Osteocyte (in vitro differentiated cells): Measurements from ENCODE around the gene THSD7A. TPM values are rescaled to one million over a fixed set of nuclear protein-coding genes. Genes with fewer than 3 reads are reported as not detected.

Source experiments
- DNase-seq: peaks from one replicate; pipeline ENCODE4 v3.0.0; 2021; ENCODE audit warnings: mixed read lengths; ENCODE audit not compliant: unreplicated experiment; ENCODE audit errors: extremely low spot score
- H3K27ac Mint-ChIP-seq: one replicate; pipeline ENCODE4 v1.8.0; 2021; ENCODE audit warnings: mild to moderate bottlenecking, mixed read lengths; ENCODE audit not compliant: unreplicated experiment
- H3K27me3 Mint-ChIP-seq: one replicate; pipeline ENCODE4 v1.8.0; 2021; ENCODE audit warnings: mixed read lengths; ENCODE audit not compliant: unreplicated experiment
- H3K36me3 Mint-ChIP-seq: one replicate; pipeline ENCODE4 v1.8.0; 2021; ENCODE audit warnings: mixed read lengths; ENCODE audit not compliant: unreplicated experiment
- H3K4me1 Mint-ChIP-seq: one replicate; pipeline ENCODE4 v1.8.0; 2021; ENCODE audit warnings: mixed read lengths; ENCODE audit not compliant: unreplicated experiment
- H3K4me3 Mint-ChIP-seq: one replicate; pipeline ENCODE4 v1.8.0; 2021; ENCODE audit warnings: mild to moderate bottlenecking, moderate library complexity, mixed read lengths; ENCODE audit not compliant: unreplicated experiment
- H3K9me3 Mint-ChIP-seq: one replicate; pipeline ENCODE4 v1.8.0; 2021; ENCODE audit warnings: mixed read lengths; ENCODE audit not compliant: unreplicated experiment
- total RNA-seq: library from RNA; stranded (reverse); gene quantifications from 2 replicates; pipeline ENCODE4 v1.2.1, GENCODE V29; 2021
- TF ChIP-seq, protein P1 (sequence below): fragments of 200-600 bp; sonication (generic); IDR thresholded peaks from 2 replicates; pipeline ENCODE4 v1.5.0; 2021; ENCODE audit warnings: antibody characterized with exemption, mild to moderate bottlenecking, moderate library complexity

THSD7A gene
- total RNA-seq, 1 donor from 2014 or later, result 2.0 TPM

DNA sequence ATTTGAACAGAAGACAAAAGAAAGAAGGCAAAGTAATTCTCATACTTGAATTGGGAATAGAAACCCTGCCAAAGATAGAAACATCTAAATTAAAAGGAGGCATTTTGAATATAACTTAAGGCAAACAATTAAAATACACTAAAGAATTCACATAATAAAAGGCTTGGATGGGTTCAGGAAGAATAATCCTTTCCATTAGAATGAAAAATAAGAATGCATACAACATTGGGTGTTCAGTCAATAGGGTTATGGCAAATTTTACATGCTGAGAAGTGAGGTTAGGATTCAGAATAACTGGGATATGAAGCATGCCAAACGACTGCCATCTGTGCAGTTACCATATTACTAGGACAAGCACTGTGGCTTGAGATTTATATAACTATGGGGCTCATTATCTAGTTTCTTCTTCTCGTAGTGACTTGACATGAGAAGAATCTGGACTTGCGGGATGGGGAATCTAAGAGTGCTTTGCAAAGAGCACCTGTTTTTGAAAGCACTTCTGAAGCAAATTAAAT lies 326.5 kb downstream of the THSD7A start:
- TF ChIP-seq, protein P1, sequence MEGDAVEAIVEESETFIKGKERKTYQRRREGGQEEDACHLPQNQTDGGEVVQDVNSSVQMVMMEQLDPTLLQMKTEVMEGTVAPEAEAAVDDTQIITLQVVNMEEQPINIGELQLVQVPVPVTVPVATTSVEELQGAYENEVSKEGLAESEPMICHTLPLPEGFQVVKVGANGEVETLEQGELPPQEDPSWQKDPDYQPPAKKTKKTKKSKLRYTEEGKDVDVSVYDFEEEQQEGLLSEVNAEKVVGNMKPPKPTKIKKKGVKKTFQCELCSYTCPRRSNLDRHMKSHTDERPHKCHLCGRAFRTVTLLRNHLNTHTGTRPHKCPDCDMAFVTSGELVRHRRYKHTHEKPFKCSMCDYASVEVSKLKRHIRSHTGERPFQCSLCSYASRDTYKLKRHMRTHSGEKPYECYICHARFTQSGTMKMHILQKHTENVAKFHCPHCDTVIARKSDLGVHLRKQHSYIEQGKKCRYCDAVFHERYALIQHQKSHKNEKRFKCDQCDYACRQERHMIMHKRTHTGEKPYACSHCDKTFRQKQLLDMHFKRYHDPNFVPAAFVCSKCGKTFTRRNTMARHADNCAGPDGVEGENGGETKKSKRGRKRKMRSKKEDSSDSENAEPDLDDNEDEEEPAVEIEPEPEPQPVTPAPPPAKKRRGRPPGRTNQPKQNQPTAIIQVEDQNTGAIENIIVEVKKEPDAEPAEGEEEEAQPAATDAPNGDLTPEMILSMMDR, result no peak
- no peaks in the 10 kb centered on the region for H3K27me3 Mint-ChIP-seq
- no peak for DNase-seq
- no peaks in the 10 kb centered on the region for H3K36me3 Mint-ChIP-seq
- no peaks in the 10 kb centered on the region for H3K4me1 Mint-ChIP-seq
- H3K27ac Mint-ChIP-seq, result no peak overlapping the region
- no peak overlapping the region for H3K4me3 Mint-ChIP-seq
- H3K9me3 Mint-ChIP-seq, result peaks cover 20% of the 10 kb centered on the region

DNA sequence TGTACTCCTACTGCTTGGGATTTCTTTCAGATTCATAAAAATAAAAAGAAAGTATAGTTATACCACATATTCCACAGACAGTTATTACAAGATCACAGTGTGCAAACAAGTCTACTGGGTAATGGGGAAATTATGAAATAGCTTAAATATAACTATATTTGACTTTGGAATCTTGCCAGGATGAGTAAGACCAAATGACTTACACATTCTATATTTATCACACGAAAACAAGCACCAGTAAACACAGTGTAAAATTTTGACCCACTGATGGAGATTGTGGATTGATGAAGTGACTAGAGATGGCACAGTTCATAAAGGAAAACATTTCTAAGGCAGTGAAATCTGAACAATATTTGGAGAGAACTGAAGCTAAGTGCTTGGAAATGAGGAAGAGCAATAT lies 339.7 kb downstream of the THSD7A start:
- Mint-ChIP-seq H3K4me3 (no peak overlapping the region), H3K4me1 (peaks cover 6% of the 10 kb centered on the region), H3K27me3 (no peaks in the 10 kb centered on the region), H3K36me3 (no peaks in the 10 kb centered on the region), H3K27ac (no peak overlapping the region), H3K9me3 (peaks cover 6% of the 10 kb centered on the region)
- no peak for DNase-seq
- TF ChIP-seq, protein P1, result no peak

DNA sequence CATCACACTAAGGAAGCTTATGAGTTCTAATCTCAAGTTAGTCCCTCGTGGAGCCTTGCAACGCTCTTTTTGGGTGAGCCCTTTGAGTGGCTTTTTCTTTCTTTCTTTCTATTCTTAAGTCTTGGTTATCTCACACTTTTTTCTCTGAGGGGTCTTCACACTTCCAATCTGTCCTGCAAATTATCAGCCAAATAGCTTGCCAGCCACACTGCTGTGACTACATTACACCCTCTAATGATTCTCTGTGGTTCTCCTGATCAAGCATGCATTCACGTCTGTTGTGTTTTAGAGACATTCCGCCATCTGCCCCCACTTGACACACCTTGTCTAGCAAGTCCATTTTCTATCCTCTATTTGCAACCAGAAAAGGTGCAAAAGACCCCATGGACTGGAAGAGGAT lies 340.2 kb downstream of the THSD7A start:
- TF ChIP-seq, protein P1, result no peak
- H3K27ac Mint-ChIP-seq, result no peak overlapping the region

DNA sequence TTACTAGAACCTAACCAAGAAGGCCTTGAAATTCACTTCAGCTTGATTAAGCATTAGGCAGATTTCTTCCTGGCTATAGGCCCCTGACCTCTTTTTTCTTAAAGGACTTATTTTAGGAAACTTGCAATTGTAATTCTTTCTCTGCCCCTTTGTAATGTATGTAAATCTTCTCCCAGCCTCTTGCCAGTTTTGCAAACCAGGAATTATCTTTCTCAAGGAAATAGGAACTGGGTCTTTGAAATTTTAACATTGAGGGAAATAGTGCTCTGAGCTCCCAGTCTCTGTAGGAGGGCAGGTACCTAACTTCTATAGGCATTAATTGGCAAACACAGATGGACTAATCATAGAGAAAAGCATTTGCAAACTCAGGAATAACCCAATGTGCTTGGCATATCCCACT lies 342.7 kb downstream of the THSD7A start:
- Mint-ChIP-seq H3K27ac (no peak overlapping the region), H3K4me1 (peaks cover 6% of the 10 kb centered on the region), H3K36me3 (no peaks in the 10 kb centered on the region), H3K4me3 (no peak overlapping the region), H3K9me3 (no peaks in the 10 kb centered on the region), H3K27me3 (no peaks in the 10 kb centered on the region)
- DNase-seq, result no peak
- TF ChIP-seq, protein P1, result no peak

More for the DNA sequence above, 340.2 kb downstream of the THSD7A start:
- no peak for DNase-seq
- H3K4me3 Mint-ChIP-seq, result no peak overlapping the region
- H3K9me3 Mint-ChIP-seq, result peaks cover 5% of the 10 kb centered on the region
- H3K4me1 Mint-ChIP-seq, result peaks cover 6% of the 10 kb centered on the region
- no peaks in the 10 kb centered on the region for H3K36me3 Mint-ChIP-seq
- H3K27me3 Mint-ChIP-seq, result no peaks in the 10 kb centered on the region

DNA sequence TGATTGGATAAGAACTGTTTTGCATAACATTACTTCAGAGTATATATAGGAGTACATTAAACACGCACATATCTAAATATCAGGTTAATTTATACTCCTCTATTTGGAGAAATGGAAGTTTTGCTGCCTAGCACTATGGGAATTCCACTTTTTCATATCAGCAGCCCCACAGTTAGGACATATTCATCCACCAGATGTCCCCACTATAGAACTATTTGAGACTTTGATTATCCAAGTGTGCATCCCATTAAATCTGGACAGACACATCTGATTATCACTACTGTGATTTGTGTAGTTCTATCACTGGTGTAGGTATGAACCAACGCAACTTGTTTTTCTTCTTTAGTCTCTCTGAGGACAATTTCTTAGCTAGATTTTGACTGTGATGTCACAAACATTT lies 345.7 kb downstream of the THSD7A start:
- TF ChIP-seq, protein P1, result peak; percentile 17
- Mint-ChIP-seq H3K27ac (no peak overlapping the region), H3K9me3 (no peaks in the 10 kb centered on the region), H3K4me3 (no peak overlapping the region), H3K36me3 (no peaks in the 10 kb centered on the region), H3K4me1 (no peaks in the 10 kb centered on the region), H3K27me3 (no peaks in the 10 kb centered on the region)
- DNase-seq, result no peak
